GM06990 (cell line): ENCODE results near the gene GPATCH8.

ENCODE experiments used
- DNase-seq: peaks from one replicate; pipeline ENCODE4 v3.0.0-alpha.2; 2011; ENCODE audit not compliant: insufficient read length; ENCODE audit errors: extremely low read depth
- H3K27me3 ChIP-seq: replicated peaks from 2 replicates; pipeline ENCODE4 v1.6.0; 2011; ENCODE audit warnings: low read length; ENCODE audit not compliant: control insufficient read depth, insufficient read depth
- H3K36me3 ChIP-seq: 2 replicates; pipeline ENCODE4 v1.5.1; 2011; ENCODE audit warnings: low read length; ENCODE audit not compliant: control insufficient read depth, insufficient read depth
- H3K4me3 ChIP-seq: replicated peaks from 2 replicates; pipeline ENCODE4 v1.5.1; 2011; ENCODE audit warnings: low read depth, mild to moderate bottlenecking, control low read depth, low read length
- CTCF ChIP-seq: IDR thresholded peaks from 2 replicates; pipeline ENCODE4 v1.5.1; 2011; ENCODE audit warnings: low read length, control low read depth, mild to moderate bottlenecking, inconsistent platforms; ENCODE audit not compliant: insufficient read depth, poor library complexity, severe bottlenecking

The GPATCH8 gene

GRCh38 chr17:44409309-44410028, 93.7 kb downstream of the GPATCH8 start:
- no peak overlapping the region for H3K4me3 ChIP-seq
- H3K36me3 ChIP-seq: no peaks in the 10 kb centered on the region; the same call in 1 of the 2 replicates
- no peak for DNase-seq
- no peaks in the 10 kb centered on the region for H3K27me3 ChIP-seq
- peak; percentile 41 for TF ChIP-seq CTCF

GRCh38 chr17:44408786-44409185, 94.4 kb downstream of the GPATCH8 start:
- Histone ChIP-seq H3K4me3 (no peak overlapping the region), H3K27me3 (no peaks in the 10 kb centered on the region), H3K36me3 (no peaks in the 10 kb centered on the region)
- DNase-seq: no peak
- no peak for TF ChIP-seq CTCF

- H3K4me3 ChIP-seq: no peak overlapping the region
- H3K36me3 ChIP-seq: peaks cover 16% of the 10 kb centered on the region
- H3K27me3 ChIP-seq: no peaks in the 10 kb centered on the region
- no peak for TF ChIP-seq CTCF
- peak; percentile 61 for DNase-seq
Measured at GRCh38 chr17:44402564-44403172, 100.5 kb downstream of the GPATCH8 start.

- no peak overlapping the region for H3K4me3 ChIP-seq
- H3K27me3 ChIP-seq: no peaks in the 10 kb centered on the region
- H3K36me3 ChIP-seq: peaks cover 22% of the 10 kb centered on the region
- peak; percentile 53 for TF ChIP-seq CTCF
- DNase-seq: no peak
Measured at GRCh38 chr17:44400226-44400847, 102.9 kb downstream of the GPATCH8 start.

GRCh38 chr17:44398692-44399691, 104.2 kb downstream of the GPATCH8 start:
- Histone ChIP-seq H3K27me3 (no peaks in the 10 kb centered on the region), H3K4me3 (no peak overlapping the region), H3K36me3 (peaks cover 22% of the 10 kb centered on the region)
- no peak for DNase-seq
- TF ChIP-seq CTCF: no peak
